SKM-1 (cell line): ENCODE results near the gene CALML5.

Experiments used
- DNase-seq: peaks from one replicate; lab custom pipeline; 2025; ENCODE audit not compliant: unreplicated experiment; lab: John Stamatoyannopoulos, UW

The CALML5 gene

GRCh38 chr10:5533098-5533731 is 33.8 kb upstream of the CALML5 start:
- DNase-seq, result no peak

GRCh38 chr10:5532618-5533097 is 33.3 kb upstream of the CALML5 start:
- no peak for DNase-seq

GRCh38 chr10:5532307-5532605 is 32.9 kb upstream of the CALML5 start:
- no peak for DNase-seq

GRCh38 chr10:5531558-5532306 is 32.4 kb upstream of the CALML5 start:
- no peak for DNase-seq

- no peak for DNase-seq
These were observed 31.6 kb upstream of the CALML5 start for GRCh38 chr10:5530846-5531557.

- no peak for DNase-seq
These were observed 31.0 kb upstream of the CALML5 start for GRCh38 chr10:5530412-5530806.

GRCh38 chr10:5529702-5530411 is 30.5 kb upstream of the CALML5 start:
- no peak for DNase-seq

- DNase-seq, result no peak
These were observed 29.8 kb upstream of the CALML5 start for GRCh38 chr10:5528989-5529701.

- no peak for DNase-seq
These were observed 28.2 kb upstream of the CALML5 start for GRCh38 chr10:5527332-5528200.

GRCh38 chr10:5526691-5527331 is 27.4 kb upstream of the CALML5 start:
- DNase-seq, result no peak

- DNase-seq, result no peak
These were observed 26.4 kb upstream of the CALML5 start for GRCh38 chr10:5525561-5526341.

- DNase-seq, result no peak
These were observed 25.5 kb upstream of the CALML5 start, which contains the start of gene CALML3 for GRCh38 chr10:5524641-5525560. Gene CALML3 (plus strand): TSS chr10:5524961. CDS start chr10:5525086, 125 bp downstream.

GRCh38 chr10:5523796-5524574 is 24.6 kb upstream of the CALML5 start:
- no peak for DNase-seq

- DNase-seq, result no peak
These were observed 23.7 kb upstream of the CALML5 start for GRCh38 chr10:5522913-5523560.

- no peak for DNase-seq
These were observed 19.7 kb upstream of the CALML5 start for GRCh38 chr10:5519054-5519453.

GRCh38 chr10:5518143-5518542 is 18.8 kb upstream of the CALML5 start:
- DNase-seq, result no peak
